SU-DHL-6 (cell line): Measurements from ENCODE around the gene TBC1D22A.

Source experiments
- H2AFZ ChIP-seq: fragments of 200-600 bp; sonication (generic); 2 replicates; pipeline ENCODE4 v1.6.1; 2014; ENCODE audit warnings: low read depth, mild to moderate bottlenecking, moderate library complexity, mixed read lengths, antibody characterized with exemption, low read length; ENCODE audit not compliant: severe bottlenecking
- H3F3A ChIP-seq: fragments of 200-600 bp; shearing (Covaris generic); 2 replicates; pipeline ENCODE4 v1.6.0; 2016; ENCODE audit warnings: antibody characterized with exemption, mild to moderate bottlenecking; ENCODE audit not compliant: insufficient read depth
- H3K27ac ChIP-seq: fragments of 200-600 bp; sonication (generic); 2 replicates; pipeline ENCODE4 v1.5.1; 2016; ENCODE audit warnings: low read depth, mild to moderate bottlenecking, low read length, moderate library complexity, mixed read lengths
- H3K27me3 ChIP-seq: fragments of 200-600 bp; sonication (generic), shearing (Covaris generic); 2 replicates; pipeline ENCODE4 v1.6.0; 2014; ENCODE audit warnings: mild to moderate bottlenecking, low read length
- H3K36me3 ChIP-seq: fragments of 200-600 bp; sonication (generic); 2 replicates; pipeline ENCODE4 v1.6.1; 2014; ENCODE audit warnings: mild to moderate bottlenecking, low read length, mixed read lengths
- H3K4me2 ChIP-seq: fragments of 300-600, 200-600 bp; shearing (Covaris generic), sonication (generic); 2 replicates; pipeline ENCODE4 v1.6.0; 2014; ENCODE audit warnings: low read length, low read depth, mild to moderate bottlenecking; ENCODE audit not compliant: poor library complexity, severe bottlenecking
- H3K4me3 ChIP-seq: fragments of 200-600 bp; sonication (generic); 2 replicates; pipeline ENCODE4 v1.5.1; 2014; ENCODE audit warnings: antibody characterized with exemption, low read length, mild to moderate bottlenecking, mixed read lengths; ENCODE audit not compliant: insufficient read depth, poor library complexity, severe bottlenecking
- H3K79me2 ChIP-seq: fragments of 200-600 bp; sonication (generic); 2 replicates; pipeline ENCODE4 v1.6.1; 2014; ENCODE audit warnings: mild to moderate bottlenecking, low read length, moderate library complexity; ENCODE audit not compliant: insufficient read depth
- H3K9ac ChIP-seq: fragments of 200-600 bp; sonication (generic); 2 replicates; pipeline ENCODE4 v1.7.0; 2014; ENCODE audit warnings: mild to moderate bottlenecking, low read length
- H3K9me2 ChIP-seq: fragments of 200-600 bp; sonication (generic); replicated peaks from 2 replicates; pipeline ENCODE4 v1.6.1; 2014; ENCODE audit warnings: low read length; ENCODE audit not compliant: insufficient read depth
- H3K9me3 ChIP-seq: fragments of 200-600 bp; sonication (generic); 2 replicates; pipeline ENCODE4 v1.6.1; 2014; ENCODE audit warnings: low read length, mixed read lengths; ENCODE audit not compliant: insufficient read depth
- H4K20me1 ChIP-seq: fragments of 200-600 bp; sonication (generic); 2 replicates; pipeline ENCODE4 v1.6.1; 2014; ENCODE audit warnings: low read depth, mild to moderate bottlenecking, antibody characterized with exemption, low read length, moderate library complexity, mixed read lengths
- EZH2phosphoT487 ChIP-seq: fragments of 200-600 bp; sonication (generic), shearing (Covaris generic); conservative IDR thresholded peaks from 2 replicates; pipeline ENCODE4 v1.6.1; 2018; ENCODE audit warnings: mild to moderate bottlenecking, antibody characterized with exemption, low read length, moderate library complexity, mixed read lengths
- TF ChIP-seq, protein P1 (sequence below): fragments of 200-600 bp; sonication (generic); IDR thresholded peaks from one replicate; pipeline ENCODE4 v1.5.1; 2017; ENCODE audit warnings: antibody characterized with exemption, mild to moderate bottlenecking, low read length, moderate library complexity; ENCODE audit not compliant: insufficient read depth, poor library complexity, severe bottlenecking

TBC1D22A gene

DNA sequence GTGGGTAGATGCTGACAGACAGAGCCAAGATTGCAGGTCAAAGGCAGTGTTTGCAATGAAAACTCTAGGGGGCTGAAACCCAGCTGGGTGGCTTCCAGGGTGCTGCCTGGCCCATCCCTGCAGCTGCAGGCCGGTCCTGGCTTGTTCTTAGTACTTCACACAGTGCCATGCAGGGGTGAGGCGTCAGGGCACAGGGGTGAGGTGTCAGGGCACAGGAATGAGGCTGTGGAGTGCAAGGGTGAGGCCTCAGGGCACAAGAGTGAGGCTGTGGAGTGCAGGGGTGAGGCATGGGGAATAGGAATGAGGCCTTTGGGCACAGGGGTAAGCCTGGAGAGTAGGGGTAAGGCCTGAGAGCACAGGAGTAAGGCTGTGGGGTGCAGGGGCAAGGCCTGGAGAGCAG, 337.6 kb downstream of the TBC1D22A start:
- Histone ChIP-seq H3K27ac (no peak overlapping the region), H3K79me2 (no peaks in the 10 kb centered on the region), H3F3A (no peaks in the 10 kb centered on the region), H4K20me1 (no peaks in the 10 kb centered on the region), H3K4me2 (no peak overlapping the region), H2AFZ (no peak overlapping the region), H3K9ac (no peak overlapping the region), H3K9me3 (no peaks in the 10 kb centered on the region), H3K4me3 (no peak overlapping the region), H3K27me3 (no peaks in the 10 kb centered on the region), H3K36me3 (no peaks in the 10 kb centered on the region), H3K9me2 (no peaks in the 10 kb centered on the region)
- TF ChIP-seq EZH2phosphoT487 = no peak
- TF ChIP-seq, protein P1, sequence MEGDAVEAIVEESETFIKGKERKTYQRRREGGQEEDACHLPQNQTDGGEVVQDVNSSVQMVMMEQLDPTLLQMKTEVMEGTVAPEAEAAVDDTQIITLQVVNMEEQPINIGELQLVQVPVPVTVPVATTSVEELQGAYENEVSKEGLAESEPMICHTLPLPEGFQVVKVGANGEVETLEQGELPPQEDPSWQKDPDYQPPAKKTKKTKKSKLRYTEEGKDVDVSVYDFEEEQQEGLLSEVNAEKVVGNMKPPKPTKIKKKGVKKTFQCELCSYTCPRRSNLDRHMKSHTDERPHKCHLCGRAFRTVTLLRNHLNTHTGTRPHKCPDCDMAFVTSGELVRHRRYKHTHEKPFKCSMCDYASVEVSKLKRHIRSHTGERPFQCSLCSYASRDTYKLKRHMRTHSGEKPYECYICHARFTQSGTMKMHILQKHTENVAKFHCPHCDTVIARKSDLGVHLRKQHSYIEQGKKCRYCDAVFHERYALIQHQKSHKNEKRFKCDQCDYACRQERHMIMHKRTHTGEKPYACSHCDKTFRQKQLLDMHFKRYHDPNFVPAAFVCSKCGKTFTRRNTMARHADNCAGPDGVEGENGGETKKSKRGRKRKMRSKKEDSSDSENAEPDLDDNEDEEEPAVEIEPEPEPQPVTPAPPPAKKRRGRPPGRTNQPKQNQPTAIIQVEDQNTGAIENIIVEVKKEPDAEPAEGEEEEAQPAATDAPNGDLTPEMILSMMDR = no peak

DNA sequence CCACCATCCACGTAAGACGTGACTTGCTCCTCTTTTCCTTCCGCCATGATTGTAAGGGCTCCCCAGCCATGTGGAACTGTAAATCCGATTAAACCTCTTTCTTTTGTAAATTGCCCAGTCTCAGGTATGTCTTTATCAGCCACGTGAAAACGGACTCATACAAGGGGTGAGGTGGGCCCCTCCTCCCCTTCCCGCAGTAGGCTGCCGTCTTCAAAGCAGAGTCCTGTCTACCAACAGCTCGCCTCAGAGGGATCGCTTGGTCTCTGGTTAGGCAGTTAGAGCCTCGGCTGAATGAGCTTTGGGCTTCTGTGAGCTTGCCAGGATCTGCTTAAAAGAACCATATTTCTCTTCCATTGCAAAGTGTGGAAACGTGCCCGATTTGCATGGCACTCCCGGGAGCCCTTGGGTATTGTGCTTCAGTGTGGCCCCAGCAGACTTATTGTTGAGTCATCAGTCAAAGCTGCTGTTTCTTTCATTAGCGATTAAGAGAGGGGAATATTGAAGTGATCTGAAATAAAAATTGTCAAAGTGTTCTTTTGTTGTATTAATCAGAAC, 338.3 kb downstream of the TBC1D22A start:
- Histone ChIP-seq H2AFZ (no peak overlapping the region), H3K36me3 (no peaks in the 10 kb centered on the region), H3F3A (no peaks in the 10 kb centered on the region), H3K27ac (no peak overlapping the region), H3K27me3 (no peaks in the 10 kb centered on the region), H3K9ac (no peak overlapping the region), H4K20me1 (no peaks in the 10 kb centered on the region), H3K79me2 (no peaks in the 10 kb centered on the region), H3K4me3 (no peak overlapping the region), H3K9me2 (no peaks in the 10 kb centered on the region), H3K9me3 (no peaks in the 10 kb centered on the region), H3K4me2 (no peak overlapping the region)
- TF ChIP-seq, protein P1 = no peak
- no peak for TF ChIP-seq EZH2phosphoT487

DNA sequence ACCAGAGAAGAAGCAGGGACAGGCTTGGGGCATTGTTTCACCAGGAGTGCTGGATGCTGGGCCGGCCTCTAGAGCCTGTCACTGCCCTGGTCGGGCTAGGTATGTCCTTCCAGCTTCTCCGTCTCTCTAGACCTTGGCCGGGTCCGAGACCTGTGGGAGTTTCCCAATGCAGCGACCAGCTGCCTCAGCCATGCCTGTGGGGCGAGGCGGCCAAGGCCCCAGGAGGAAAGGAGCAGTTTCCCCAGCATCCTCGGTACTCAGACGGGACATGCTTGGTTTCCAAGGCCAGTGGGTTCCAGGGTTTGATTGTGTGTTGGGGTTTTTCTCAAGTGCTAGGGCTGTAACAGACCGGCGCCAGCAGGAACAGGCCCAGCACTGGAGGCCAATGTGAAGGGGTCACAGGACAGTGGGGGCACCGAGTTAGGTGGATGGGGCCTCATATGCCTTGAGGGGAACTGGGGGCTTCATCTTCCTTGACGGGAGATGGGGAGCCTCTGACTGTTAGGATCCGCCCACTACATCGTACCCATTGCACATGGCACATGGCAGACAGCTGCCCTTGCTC, 339.0 kb downstream of the TBC1D22A start:
- TF ChIP-seq, protein P1 = no peak
- TF ChIP-seq EZH2phosphoT487 = no peak
- H3K27ac ChIP-seq = no peak overlapping the region
- H4K20me1 ChIP-seq = no peaks in the 10 kb centered on the region
- no peak overlapping the region for H2AFZ ChIP-seq
- no peaks in the 10 kb centered on the region for H3K9me2 ChIP-seq
- no peaks in the 10 kb centered on the region for H3K36me3 ChIP-seq
- H3F3A ChIP-seq = no peaks in the 10 kb centered on the region
- H3K9me3 ChIP-seq = no peaks in the 10 kb centered on the region
- H3K27me3 ChIP-seq = no peaks in the 10 kb centered on the region
- H3K9ac ChIP-seq = no peak overlapping the region
- H3K79me2 ChIP-seq = no peaks in the 10 kb centered on the region
- H3K4me2 ChIP-seq = no peak overlapping the region
- no peak overlapping the region for H3K4me3 ChIP-seq
